Testis (tissue), 2 donors: ENCODE results near the gene RHBG.

Experiments used
- POLR2A ChIP-seq: fragments of 450-650 bp; IDR thresholded peaks from one replicate; pipeline ENCODE4 v1.6.1; 2017; ENCODE audit warnings: antibody characterized with exemption, mild to moderate bottlenecking, moderate library complexity
- TF ChIP-seq, protein P1 (sequence below), 3 experiments: fragments of 450-650 bp in 2 of 3; fragments of 200-600 bp in 1 of 3; sonication (generic) in 1 of 3; IDR thresholded peaks; one replicate each; pipeline ENCODE4 v1.5.1; 2016 to 2019; ENCODE audit warnings: antibody characterized with exemption in 3 of 3, mild to moderate bottlenecking in 2 of 3, moderate library complexity in 1 of 3

DNA sequence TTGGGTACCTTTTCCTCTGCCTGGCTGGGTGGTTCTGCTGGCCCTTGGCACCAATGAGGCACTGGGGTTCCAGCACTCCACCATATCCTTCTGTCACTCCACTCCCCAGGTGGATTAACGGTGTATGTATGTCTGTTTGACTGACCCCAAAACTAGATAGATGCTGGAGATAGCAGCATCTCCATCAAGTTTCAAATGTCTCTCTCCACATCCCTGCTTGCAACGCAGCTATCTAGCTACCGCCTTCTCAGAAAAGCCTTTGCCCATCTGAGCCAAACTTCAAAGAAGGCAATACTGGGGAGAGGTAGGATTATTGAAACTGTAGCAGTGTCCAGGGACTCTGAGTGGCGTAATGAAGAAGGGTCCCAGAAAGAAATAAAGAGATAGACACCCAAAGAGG is 64.0 kb downstream of the RHBG start:
- TF ChIP-seq POLR2A, result no peak
- TF ChIP-seq, protein P1, sequence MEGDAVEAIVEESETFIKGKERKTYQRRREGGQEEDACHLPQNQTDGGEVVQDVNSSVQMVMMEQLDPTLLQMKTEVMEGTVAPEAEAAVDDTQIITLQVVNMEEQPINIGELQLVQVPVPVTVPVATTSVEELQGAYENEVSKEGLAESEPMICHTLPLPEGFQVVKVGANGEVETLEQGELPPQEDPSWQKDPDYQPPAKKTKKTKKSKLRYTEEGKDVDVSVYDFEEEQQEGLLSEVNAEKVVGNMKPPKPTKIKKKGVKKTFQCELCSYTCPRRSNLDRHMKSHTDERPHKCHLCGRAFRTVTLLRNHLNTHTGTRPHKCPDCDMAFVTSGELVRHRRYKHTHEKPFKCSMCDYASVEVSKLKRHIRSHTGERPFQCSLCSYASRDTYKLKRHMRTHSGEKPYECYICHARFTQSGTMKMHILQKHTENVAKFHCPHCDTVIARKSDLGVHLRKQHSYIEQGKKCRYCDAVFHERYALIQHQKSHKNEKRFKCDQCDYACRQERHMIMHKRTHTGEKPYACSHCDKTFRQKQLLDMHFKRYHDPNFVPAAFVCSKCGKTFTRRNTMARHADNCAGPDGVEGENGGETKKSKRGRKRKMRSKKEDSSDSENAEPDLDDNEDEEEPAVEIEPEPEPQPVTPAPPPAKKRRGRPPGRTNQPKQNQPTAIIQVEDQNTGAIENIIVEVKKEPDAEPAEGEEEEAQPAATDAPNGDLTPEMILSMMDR (IDR thresholded peaks at IDR 0.05), result no peak
